K562 (cell line): ENCODE data around the gene BTLA. TPM values are rescaled to one million over a fixed set of nuclear protein-coding genes. Genes with fewer than 3 reads are reported as not detected.
A peak's percentile ranks its signal among the peaks of the same experiment; 100 is the strongest.

Source experiments
- ATAC-seq: fragments of 200-7000 bp; cut with Tn5 transposase; 3 replicates; pipeline ENCODE4 v1.9.1; 2020; ENCODE audit warnings: moderate library complexity
- BruUV-seq: library from RNA; stranded (reverse); fragments of 400-500 nt; replicated peaks from 2 replicates; lab custom pipeline; 2021; lab: Mats Ljungman, UMichigan
- CTCF ChIA-PET: fragments of 300-600 bp; formaldehyde crosslinking; extraction: SDS; loops from one replicate; lab custom pipeline; 2021; ENCODE audit warnings: low intra/inter-chr PET ratio; lab: Yijun Ruan, JAX
- POLR2A ChIA-PET: fragments of 300-600, 350-650 bp; sonication (Branson Sonifier 250); formaldehyde crosslinking; extraction: SDS; loops from one replicate; lab custom pipeline; 2021; ENCODE audit warnings: antibody characterized with exemption, inconsistent platforms; lab: Yijun Ruan, JAX
- DNase-seq, 4 experiments: peaks; one replicate each; pipeline versions ENCODE4 v3.0.0 to v3.0.0-alpha.2; 2011 to 2018; ENCODE audit warnings: low spot score in 3 of 4, mixed read lengths in 3 of 4; ENCODE audit errors: extremely low read depth in 1 of 4
- FAIRE-seq: peaks from 2 replicates; lab custom pipeline; 2011; peaks lifted over from hg19 to GRCh38; lab: Jason Lieb, UNC
- H2AFZ ChIP-seq: 2 replicates; pipeline ENCODE4 v1.6.0; 2011; ENCODE audit warnings: low read depth, low read length, control low read depth, inconsistent platforms
- H3K27ac ChIP-seq: fragments of 200-600 bp; 3 replicates; pipeline ENCODE4 v1.8.0; 2011; ENCODE audit warnings: low read depth, mild to moderate bottlenecking, control low read depth, inconsistent platforms, low read length, moderate library complexity, mixed read lengths; ENCODE audit errors: extremely low read depth
- H3K27me3 ChIP-seq, 2 experiments: fragments of 300-600 bp in 1 of 2; 2 replicates in 1 of 2; 3 replicates in 1 of 2; pipeline versions ENCODE4 v1.6.0 to v1.8.0; 2011; ENCODE audit warnings: inconsistent platforms in 2 of 2, low read length in 2 of 2, mild to moderate bottlenecking in 1 of 2, mixed read lengths in 1 of 2, moderate library complexity in 1 of 2; ENCODE audit not compliant: control insufficient read depth in 2 of 2, insufficient read depth in 2 of 2
- H3K36me3 ChIP-seq: fragments of 300-600 bp; 3 replicates; pipeline ENCODE4 v1.8.0; 2011; ENCODE audit warnings: mild to moderate bottlenecking, low read length, inconsistent platforms; ENCODE audit not compliant: control insufficient read depth, insufficient read depth
- H3K4me1 ChIP-seq, 2 experiments: fragments of 200-600 bp in 1 of 2; replicated peaks in 1 of 2; 2 replicates in 1 of 2; 3 replicates in 1 of 2; pipeline versions ENCODE4 v1.5.1 to v1.8.0; 2011; ENCODE audit warnings: inconsistent platforms in 2 of 2, low read length in 2 of 2, mild to moderate bottlenecking in 1 of 2, mixed read lengths in 1 of 2, moderate library complexity in 1 of 2; ENCODE audit not compliant: control insufficient read depth in 2 of 2, insufficient read depth in 2 of 2
- H3K4me2 ChIP-seq: 2 replicates; pipeline ENCODE4 v1.6.1; 2011; ENCODE audit warnings: low read length, control low read depth, inconsistent platforms, mixed read lengths; ENCODE audit not compliant: insufficient read depth
- H3K4me3 ChIP-seq: fragments of 200-600 bp; sonication (generic), shearing (Covaris generic); 2 replicates; pipeline ENCODE4 v1.5.1; 2016; ENCODE audit warnings: control low read depth, inconsistent platforms
- H3K79me2 ChIP-seq: fragments of 200-600 bp; 3 replicates; pipeline ENCODE4 v1.8.0; 2011; ENCODE audit warnings: low read length, inconsistent platforms; ENCODE audit not compliant: control insufficient read depth, insufficient read depth
- H3K9ac ChIP-seq, 2 experiments: 2 replicates each; pipeline versions ENCODE4 v1.6.0 to v1.6.1; 2011; ENCODE audit warnings: low read depth in 2 of 2, low read length in 2 of 2, control low read depth in 1 of 2, inconsistent platforms in 1 of 2, mild to moderate bottlenecking in 1 of 2, mixed read lengths in 1 of 2; ENCODE audit not compliant: insufficient read depth in 1 of 2
- H3K9me1 ChIP-seq: one replicate; pipeline ENCODE4 v1.6.0; 2011; ENCODE audit warnings: inconsistent platforms, mild to moderate bottlenecking, low read length, moderate library complexity; ENCODE audit not compliant: control insufficient read depth, insufficient read depth
- H3K9me3 ChIP-seq: replicated peaks from 2 replicates; pipeline ENCODE4 v1.5.1; 2011; ENCODE audit warnings: low read depth, low read length, inconsistent platforms; ENCODE audit not compliant: control insufficient read depth, insufficient read depth
- H4K20me1 ChIP-seq: replicated peaks from 2 replicates; pipeline ENCODE4 v1.6.1; 2011; ENCODE audit warnings: low read length, inconsistent platforms, mixed read lengths; ENCODE audit not compliant: control insufficient read depth, insufficient read depth
- DIDO1 ChIP-seq: fragments of 450-650 bp; IDR thresholded peaks from 2 replicates; pipeline ENCODE4 v1.6.1; 2016; ENCODE audit warnings: low read depth, missing biosample characterization, missing genetic modification characterization
- HMG20A ChIP-seq: fragments of 450-650 bp; formaldehyde crosslinking; conservative IDR thresholded peaks from 2 replicates; pipeline ENCODE4 v1.4.0; 2020; ENCODE audit warnings: mild to moderate bottlenecking, mixed read lengths
- RAD21 ChIP-seq, 2 experiments: fragments of 250-450 bp in 1 of 2; fragments of 450-650 bp in 1 of 2; sonication (Bioruptor Pico) in 1 of 2; formaldehyde crosslinking in 1 of 2; IDR thresholded peaks in 1 of 2; conservative IDR thresholded peaks in 1 of 2; 2 replicates each; pipeline versions ENCODE4 v1.4.0 to v1.8.0; 2020 to 2022; ENCODE audit warnings: mild to moderate bottlenecking in 2 of 2, moderate library complexity in 1 of 2
- RHOXF2B ChIP-seq: fragments of 250-450 bp; sonication (Bioruptor Pico); conservative IDR thresholded peaks from 2 replicates; pipeline ENCODE4 v1.5.1; 2021
- SP2 ChIP-seq: IDR thresholded peaks from 2 replicates; pipeline ENCODE4 v1.6.1; 2011; ENCODE audit warnings: mild to moderate bottlenecking, low read depth, low read length, moderate library complexity; ENCODE audit not compliant: poor library complexity, severe bottlenecking; ENCODE audit errors: extremely low read depth
- ZNF174 ChIP-seq: fragments of 250-450 bp; sonication (Bioruptor Pico); IDR thresholded peaks from 2 replicates; pipeline ENCODE4 v1.4.0; 2020; ENCODE audit warnings: mild to moderate bottlenecking
- ZNF24 ChIP-seq: fragments of 450-650 bp; IDR thresholded peaks from 2 replicates; pipeline ENCODE4 v1.6.1; 2016
- WGBS: fragments of 100-300 bp; shearing (Covaris generic); methylation state at CpG from one replicate; pipeline ENCODE4 v1.1.6; 2016; ENCODE audit warnings: low coverage, mixed read lengths; ENCODE audit not compliant: insufficient coverage; ENCODE audit errors: missing lambda C conversion rate; 5-methylcytosine and 5-hydroxymethylcytosine counted together
- in situ Hi-C: fragments of 300-500 bp; cut with MboI; formaldehyde crosslinking; loops from 4 replicates; pipeline ENCODE4 v1.15.0; 2018; ENCODE audit warnings: inconsistent platforms, mixed read lengths
- intact Hi-C: fragments of 100-400 bp; cut with micrococcal nuclease; formaldehyde crosslinking; loops from 2 replicates; pipeline ENCODE4 v1.14.2; 2022
- polyA plus RNA-seq, 8 experiments: library from polyadenylated mRNA; depleted of rRNA in 4 of 8; stranded (reverse) in 5 of 8; unstranded in 3 of 8; fragments of >200 nt; fragmentation: Nextera tagmentation in 2 of 8; fragmentation: Illumina TruSeq in 1 of 8; extraction: Ambion mirVana in 2 of 8; extraction: Trizol in 1 of 8; gene quantifications; 2 replicates each; pipeline versions ENCODE4 v1.2.1 to v1.2.3, GENCODE V29; 2011 to 2014; ENCODE audit warnings: inconsistent platforms in 1 of 8, missing spikeins in 1 of 8
- total RNA-seq, 7 experiments: library from RNA; depleted of rRNA in 6 of 7; stranded (reverse); fragments of >200 nt in 6 of 7; fragmentation: Illumina TruSeq in 2 of 7; extraction: Trizol in 2 of 7; gene quantifications; 2 replicates each; pipeline versions ENCODE4 v1.2.1 to v1.2.3, GENCODE V29; 2011 to 2021; ENCODE audit warnings: low replicate concordance in 1 of 7
- TF ChIP-seq, protein P1 (sequence below), 2 experiments: fragments of 450-650 bp; formaldehyde crosslinking in 1 of 2; IDR thresholded peaks; 2 replicates each; pipeline versions ENCODE4 v1.4.0 to v1.6.1; 2014 to 2020; ENCODE audit warnings: mild to moderate bottlenecking in 2 of 2, borderline replicate concordance in 1 of 2, low read depth in 1 of 2
- TF ChIP-seq, protein P2 (sequence below), 3 experiments: IDR thresholded peaks in 2 of 3; conservative IDR thresholded peaks in 1 of 3; 2 replicates each; pipeline ENCODE4 v1.5.1; 2011 to 2012; ENCODE audit warnings: low read length in 3 of 3, mild to moderate bottlenecking in 3 of 3, control low read depth in 2 of 3, improper control_type of control experiment in 1 of 3, inconsistent platforms in 1 of 3, low read depth in 1 of 3, mixed read lengths in 1 of 3, moderate library complexity in 1 of 3; ENCODE audit not compliant: insufficient read depth in 2 of 3

The BTLA gene
- total and polyA plus RNA-seq, 9 of the 15 experiments (the other 6 are each of a cell fraction or from before 2014, with no cell fraction given) = 0.22 TPM; not detected in 8

DNA sequence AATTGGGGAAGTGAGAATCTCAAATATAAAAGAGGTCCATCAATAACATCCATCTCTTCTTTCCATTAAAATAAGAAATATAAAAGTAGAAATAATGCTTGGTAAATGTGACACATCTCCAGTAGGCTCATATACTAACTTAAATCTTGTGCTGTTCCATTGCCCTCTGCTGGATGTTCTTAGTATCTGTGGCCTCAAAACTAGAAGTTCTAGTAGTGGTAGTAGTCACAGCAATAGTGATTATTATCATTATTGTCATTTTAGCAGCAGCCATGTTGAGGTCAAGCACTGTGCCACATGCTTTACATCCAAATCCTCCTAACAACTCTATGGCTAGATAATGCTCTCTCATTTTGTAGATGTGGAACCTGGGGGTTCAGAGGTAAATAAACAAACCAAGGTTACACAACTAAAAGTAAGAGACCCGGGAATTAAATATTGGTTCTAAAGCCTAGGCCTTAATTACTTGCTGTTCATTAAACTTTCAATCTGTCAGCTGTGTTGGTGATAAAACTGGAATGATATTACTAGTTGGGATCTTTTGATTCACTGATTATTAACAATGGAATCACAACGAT lies 20.2 kb upstream of the BTLA start:
- Histone ChIP-seq H3K4me1 (no peaks in the 10 kb centered on the region), H3K79me2 (no peaks in the 10 kb centered on the region), H3K4me2 (no peak overlapping the region), H3K9me1 (no peaks in the 10 kb centered on the region), H3K27ac (no peak overlapping the region), H4K20me1 (no peaks in the 10 kb centered on the region; the same call in 1 of the 2 replicates), H3K27me3 (no peaks in the 10 kb centered on the region), H3K4me3 (no peak overlapping the region), H2AFZ (no peak overlapping the region), H3K9ac (no peak overlapping the region), H3K36me3 (no peaks in the 10 kb centered on the region), H3K9me3 (no peaks in the 10 kb centered on the region)
- BruUV-seq = no TSS peak
- WGBS = 71% methylated on average over 2 of the region's 2 CpGs
- FAIRE-seq = peak; percentile 65
- ChIA-PET CTCF (interaction anchor here (0.7 to 1.4 kb wide), 3 partner anchors 227 to 408 kb away, joined by 5 to 7 read pairs (median 6); no protein-coding TSS in a partner anchor), POLR2A (interaction anchor here (1.0 kb wide), 1 partner anchor 200 kb away, joined by 3 read pairs; no protein-coding TSS in a partner anchor)
- intact Hi-C loops (loop anchor here (1.0 to 5.0 kb wide), 4 partner anchors 192 to 407 kb away; no protein-coding TSS in a partner anchor), in situ Hi-C loops (loop anchor here (25.0 kb wide), 2 partner anchors 207 to 407 kb away; no protein-coding TSS in a partner anchor)
- peak; percentile 14 to 41 (median 22) for DNase-seq
- peak; percentile 91 for ATAC-seq
- TF ChIP-seq SP2 (no peak), RAD21 (CRISPR knock-in tag; conservative IDR thresholded peaks at IDR 0.05 in 1 of 2, IDR thresholded peaks at IDR 0.05 in 1 of 2) (peak; percentile 59 to 77), ZNF174 (CRISPR knock-in tag) (no peak), RHOXF2B (CRISPR knock-in tag) (no peak), DIDO1 (tag) (no peak), ZNF24 (0 out of 2 replicates have a peak, but pooled peaks have one; percentile 29), HMG20A (CRISPR knock-in tag) (no peak)
- TF ChIP-seq, protein P1, sequence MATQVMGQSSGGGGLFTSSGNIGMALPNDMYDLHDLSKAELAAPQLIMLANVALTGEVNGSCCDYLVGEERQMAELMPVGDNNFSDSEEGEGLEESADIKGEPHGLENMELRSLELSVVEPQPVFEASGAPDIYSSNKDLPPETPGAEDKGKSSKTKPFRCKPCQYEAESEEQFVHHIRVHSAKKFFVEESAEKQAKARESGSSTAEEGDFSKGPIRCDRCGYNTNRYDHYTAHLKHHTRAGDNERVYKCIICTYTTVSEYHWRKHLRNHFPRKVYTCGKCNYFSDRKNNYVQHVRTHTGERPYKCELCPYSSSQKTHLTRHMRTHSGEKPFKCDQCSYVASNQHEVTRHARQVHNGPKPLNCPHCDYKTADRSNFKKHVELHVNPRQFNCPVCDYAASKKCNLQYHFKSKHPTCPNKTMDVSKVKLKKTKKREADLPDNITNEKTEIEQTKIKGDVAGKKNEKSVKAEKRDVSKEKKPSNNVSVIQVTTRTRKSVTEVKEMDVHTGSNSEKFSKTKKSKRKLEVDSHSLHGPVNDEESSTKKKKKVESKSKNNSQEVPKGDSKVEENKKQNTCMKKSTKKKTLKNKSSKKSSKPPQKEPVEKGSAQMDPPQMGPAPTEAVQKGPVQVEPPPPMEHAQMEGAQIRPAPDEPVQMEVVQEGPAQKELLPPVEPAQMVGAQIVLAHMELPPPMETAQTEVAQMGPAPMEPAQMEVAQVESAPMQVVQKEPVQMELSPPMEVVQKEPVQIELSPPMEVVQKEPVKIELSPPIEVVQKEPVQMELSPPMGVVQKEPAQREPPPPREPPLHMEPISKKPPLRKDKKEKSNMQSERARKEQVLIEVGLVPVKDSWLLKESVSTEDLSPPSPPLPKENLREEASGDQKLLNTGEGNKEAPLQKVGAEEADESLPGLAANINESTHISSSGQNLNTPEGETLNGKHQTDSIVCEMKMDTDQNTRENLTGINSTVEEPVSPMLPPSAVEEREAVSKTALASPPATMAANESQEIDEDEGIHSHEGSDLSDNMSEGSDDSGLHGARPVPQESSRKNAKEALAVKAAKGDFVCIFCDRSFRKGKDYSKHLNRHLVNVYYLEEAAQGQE (IDR thresholded peaks at IDR 0.05; ENCODE audit: borderline replicate concordance) = peak; percentile 59; the same call in 1 of the 2 replicates
- TF ChIP-seq, protein P1 (CRISPR knock-in tag; IDR thresholded peaks at IDR 0.05; ENCODE audit: low read depth) = no peak
- TF ChIP-seq, protein P2, sequence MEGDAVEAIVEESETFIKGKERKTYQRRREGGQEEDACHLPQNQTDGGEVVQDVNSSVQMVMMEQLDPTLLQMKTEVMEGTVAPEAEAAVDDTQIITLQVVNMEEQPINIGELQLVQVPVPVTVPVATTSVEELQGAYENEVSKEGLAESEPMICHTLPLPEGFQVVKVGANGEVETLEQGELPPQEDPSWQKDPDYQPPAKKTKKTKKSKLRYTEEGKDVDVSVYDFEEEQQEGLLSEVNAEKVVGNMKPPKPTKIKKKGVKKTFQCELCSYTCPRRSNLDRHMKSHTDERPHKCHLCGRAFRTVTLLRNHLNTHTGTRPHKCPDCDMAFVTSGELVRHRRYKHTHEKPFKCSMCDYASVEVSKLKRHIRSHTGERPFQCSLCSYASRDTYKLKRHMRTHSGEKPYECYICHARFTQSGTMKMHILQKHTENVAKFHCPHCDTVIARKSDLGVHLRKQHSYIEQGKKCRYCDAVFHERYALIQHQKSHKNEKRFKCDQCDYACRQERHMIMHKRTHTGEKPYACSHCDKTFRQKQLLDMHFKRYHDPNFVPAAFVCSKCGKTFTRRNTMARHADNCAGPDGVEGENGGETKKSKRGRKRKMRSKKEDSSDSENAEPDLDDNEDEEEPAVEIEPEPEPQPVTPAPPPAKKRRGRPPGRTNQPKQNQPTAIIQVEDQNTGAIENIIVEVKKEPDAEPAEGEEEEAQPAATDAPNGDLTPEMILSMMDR (IDR thresholded peaks at IDR 0.05 in 2 of 3, conservative IDR thresholded peaks at IDR 0.05 in 1 of 3; ENCODE audit: insufficient read depth in 2 of 3, low read depth in 1 of 3, low read length in 3 of 3) = peak; percentile 45 to 66 (median 47); a peak in 4 of 6 replicates
